ENCODE results near the gene MPV17L2.
A peak's percentile ranks its signal among the peaks of the same experiment; 100 is the strongest.

Gene MPV17L2

DNA sequence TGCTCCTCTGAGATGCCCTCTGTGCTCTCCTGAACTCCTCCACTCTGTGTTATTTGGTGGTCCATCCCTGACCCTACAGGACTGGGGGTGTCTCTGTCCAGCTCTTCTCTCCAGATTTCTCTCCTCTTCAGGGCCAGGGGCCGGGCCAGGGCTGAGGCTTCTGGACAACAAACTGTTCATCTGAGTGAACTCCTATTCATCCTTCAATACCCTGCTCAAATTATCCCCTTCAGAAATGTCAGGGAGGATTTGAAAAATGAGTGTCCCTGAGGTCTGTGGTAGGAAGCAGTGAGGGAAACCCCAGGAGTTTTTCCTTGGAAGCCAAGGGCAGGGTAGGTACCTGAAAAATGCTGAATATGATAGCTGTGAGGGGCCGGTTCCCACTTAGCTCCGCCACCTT, 25.6 kb downstream of the MPV17L2 start:
- no peak for DNase-seq (ENCODE audit: low read depth)

DNA sequence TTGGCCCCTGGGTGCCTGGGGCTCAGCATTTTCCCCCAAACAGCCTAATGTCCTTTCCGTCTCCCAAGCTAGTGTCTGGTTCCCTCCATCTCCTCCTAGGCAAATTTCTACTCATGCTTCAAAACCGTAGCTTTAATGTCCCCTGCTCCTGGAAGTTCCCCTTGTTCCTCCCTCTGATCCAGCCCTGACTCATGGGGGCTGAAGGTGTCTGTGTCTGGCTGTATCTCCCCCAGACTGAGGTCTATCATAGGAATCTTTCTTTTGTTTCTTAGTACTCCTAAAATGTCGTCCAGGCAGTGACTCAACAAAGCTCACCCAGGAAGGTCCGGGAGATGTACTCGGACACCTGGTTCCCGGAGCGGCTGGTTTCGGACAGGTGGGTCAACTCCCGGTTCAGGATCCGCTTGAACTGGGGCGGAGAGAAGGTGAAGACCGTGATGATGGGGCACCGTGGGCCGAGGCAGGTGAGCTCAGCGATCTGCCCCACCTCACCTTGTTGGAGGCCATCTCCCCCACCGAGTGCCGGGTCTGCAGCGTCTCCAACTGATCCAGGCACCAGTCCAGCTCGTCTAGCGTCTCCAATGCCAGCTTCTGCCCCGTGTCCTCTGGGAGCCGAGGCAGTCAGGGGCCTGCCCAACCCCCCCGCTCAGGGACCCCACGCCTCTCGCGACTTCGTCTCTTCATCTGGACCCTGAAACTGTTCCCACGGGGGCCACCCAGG, 27.1 kb downstream of the MPV17L2 start:
- no peak for DNase-seq (ENCODE audit: low read depth)

DNA sequence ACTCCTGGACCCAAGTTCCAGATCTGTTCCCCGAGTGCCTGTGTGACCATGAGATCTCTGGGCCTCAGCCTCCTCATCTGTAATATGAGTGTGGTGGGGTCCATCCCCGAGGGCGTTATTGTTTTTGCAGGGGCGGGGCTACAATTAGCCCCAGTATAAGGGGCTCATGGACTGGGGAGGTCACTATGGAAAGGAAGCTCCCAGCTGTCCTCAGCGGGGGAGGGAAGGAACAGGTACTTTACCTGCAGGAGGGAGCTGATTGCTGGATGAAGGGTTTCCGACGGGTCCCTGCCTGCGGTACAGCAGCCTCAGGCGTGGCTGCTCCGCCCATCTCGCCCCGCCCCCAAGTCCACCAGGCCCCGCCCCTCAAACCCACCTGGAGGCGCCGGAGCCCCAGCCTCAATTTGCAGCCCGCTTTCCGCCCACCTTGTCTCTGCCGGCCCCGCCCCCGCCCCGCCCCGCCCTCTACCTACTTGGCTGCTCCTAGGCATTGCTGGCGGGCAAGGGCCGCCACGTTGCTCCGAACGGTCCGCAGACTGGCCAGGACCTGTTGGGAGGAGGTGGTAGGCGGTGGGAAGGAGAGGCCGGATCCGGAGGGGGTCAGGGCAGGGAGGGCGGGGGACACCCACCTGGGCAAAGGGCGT, 27.7 kb downstream of the MPV17L2 start:
- no peak for DNase-seq (ENCODE audit: low read depth)

DNA sequence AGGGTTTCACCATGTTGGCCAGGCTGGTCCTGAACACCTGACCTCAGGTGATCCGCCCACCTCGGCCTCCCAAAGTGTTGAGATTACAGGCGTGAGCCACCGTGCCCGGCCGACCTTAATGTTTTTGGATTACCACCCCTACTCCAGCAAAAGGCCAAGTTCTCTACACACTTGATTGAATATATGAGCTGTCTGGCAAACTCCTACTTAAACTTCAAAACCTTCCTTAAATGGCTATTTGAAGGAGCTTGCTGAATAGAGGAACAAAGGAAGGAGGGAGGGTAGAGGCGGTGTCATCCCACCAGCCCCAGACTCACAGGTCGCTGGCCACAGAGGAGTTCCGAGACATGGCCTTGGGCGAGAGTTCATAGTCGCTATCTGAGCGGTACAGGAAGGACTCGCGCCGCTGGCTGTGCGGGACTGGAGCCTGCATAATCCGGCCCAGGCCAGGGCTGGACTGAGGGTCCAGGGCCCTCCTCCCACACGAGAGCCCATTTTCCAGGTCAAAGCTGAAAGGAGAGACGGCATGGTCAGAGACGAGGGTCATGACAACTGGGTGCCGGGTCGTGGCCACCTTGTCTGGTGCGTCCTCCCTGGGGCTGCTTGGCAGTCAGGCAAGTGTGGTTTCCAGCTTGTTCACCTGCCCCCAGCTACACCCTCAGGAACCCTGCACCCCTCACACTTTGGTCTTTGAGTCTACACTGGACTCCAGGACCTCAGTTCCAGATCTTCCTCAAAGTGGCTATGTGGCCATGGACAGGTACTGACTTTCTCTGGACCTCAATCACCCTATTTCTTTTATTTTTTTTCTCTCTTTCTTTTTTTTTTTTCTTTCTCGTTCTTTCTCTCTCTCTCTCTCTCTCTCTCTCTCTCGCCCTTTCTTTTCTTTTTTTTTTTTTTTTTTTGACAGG, 29.1 kb downstream of the MPV17L2 start:
- no peak for DNase-seq (ENCODE audit: low read depth)

DNA sequence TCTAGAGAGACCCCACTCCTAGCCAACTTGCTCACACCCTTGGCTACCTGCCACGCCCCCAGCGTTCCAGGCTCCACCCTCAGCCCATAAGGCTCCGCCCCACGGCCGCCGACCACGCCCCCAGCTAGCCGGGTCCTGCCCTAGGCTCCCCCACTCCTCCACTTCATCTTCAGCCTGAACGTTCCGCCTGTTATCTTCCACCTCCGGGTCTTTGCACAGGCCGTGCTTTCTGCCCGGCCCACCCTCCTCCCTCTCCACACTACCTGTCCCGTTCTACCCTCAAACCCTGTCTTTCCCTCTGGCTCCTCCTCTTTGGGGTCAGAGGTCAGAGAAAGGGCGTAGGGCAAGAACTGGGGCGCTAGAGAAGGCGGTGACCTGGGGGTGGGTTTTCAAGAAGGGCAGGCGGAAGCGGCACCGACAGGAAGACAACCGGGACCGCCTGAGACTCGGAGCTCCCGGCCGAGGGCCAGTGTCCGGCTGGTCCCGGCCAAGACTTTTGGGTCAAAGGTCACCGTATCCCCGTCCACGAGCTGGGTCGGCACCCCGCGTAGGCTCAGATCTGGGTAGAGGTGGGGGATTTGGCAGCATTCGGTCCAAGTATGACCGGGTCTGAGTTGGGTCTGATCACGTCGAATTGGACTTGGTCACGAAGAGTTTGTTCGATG, 31.0 kb downstream of the MPV17L2 start:
- no peak for DNase-seq (ENCODE audit: low read depth)

DNA sequence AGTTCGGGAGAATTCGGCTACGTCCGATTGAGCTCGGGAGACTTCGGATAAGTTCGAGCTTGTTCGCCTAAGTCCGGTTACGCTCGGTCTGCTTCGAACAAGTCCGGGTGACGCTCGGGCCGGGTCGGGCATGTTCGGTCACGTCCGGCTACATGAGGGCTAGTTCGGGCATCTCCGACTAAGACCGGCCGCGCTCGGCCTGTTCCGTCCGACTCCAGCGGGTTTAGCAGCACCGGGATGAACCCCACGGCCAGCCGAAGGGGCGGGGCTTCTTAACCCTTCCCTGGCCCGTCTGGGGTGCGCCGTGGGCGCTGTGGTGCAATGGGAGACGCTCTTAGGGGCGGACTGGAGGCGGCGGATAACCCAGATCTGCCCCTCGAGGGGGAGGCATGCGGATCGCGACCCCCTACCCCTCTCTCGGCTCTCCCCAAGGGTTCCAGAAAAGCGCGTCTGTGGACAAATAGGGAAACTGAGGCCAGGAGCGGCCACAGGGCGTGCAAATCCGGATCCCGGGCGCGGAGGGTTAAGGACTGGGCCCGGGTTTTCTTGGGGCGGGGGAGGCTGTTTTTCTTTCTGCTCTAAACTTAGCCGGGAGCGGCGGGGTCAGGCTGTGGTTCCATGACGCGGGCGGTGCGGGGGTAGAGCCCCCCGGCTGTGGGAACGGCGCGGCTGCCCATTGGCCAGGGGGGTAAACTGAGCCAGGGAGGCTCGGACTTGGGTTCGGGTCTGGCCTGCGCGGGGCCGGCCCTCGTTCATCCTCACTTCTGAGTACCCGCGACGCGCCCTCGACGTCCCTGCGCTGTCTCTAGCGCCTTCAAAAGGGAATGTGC, 31.7 kb downstream of the MPV17L2 start:
- DNase-seq (ENCODE audit: low read depth), result peak; percentile 63

DNA sequence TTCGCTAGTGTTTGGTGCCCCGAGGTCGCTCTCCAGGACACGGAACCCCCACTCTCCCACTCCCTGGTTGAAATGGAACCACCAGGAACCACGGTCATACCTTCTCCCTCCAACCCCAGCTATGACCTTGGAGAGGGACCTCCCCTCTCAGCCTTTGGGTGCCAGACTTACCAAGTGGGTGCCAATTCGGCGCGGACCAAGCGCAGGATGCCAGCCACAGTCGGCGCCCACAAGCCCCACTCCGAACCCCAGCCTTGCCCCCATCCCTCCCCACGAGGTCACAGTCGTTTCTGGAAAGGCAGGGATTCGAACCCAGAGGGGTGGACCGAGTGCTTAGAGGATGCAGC, 32.3 kb downstream of the MPV17L2 start:
- DNase-seq (ENCODE audit: low read depth), result no peak

DNA sequence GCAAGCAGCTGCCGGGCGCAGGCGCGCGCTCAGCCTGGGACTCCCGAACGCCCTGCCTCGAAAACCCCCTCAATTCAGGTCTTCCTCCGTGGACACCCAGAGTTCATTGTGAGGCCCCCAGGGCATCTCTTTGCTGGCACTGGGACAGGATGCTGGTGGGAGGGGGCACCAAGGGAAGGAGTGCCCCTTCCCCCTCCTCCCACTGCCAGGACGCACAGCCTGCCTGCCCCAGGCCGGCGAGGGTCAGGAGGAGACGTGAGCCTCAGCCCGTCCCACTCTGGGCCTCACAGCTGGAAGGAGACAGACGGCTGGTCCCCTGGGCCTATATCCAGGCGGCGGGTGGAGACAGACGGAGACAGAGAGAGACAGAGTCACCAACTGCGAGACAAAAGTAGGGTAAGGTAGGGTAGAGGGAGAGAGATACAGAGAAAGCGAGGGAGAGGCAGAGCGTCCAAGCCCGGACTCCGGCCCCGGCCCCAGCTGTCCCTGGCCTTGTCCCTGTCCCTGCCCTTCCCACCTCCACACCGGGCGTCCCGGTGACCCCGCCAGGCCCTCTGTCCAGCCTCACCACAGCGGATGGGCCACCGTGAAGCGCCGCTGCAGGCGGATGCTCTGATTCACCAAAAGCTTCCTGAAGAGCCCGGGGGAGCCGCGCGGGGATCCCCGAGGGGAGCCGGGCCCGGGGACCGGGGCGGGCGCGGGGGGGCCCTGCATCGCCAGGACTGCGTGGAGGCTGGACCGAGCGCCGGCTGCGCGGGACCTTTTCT, 32.9 kb downstream of the MPV17L2 start, which contains the start of gene PDE4C:
TSS of gene PDE4C (minus strand) at position 737 of the 767 bp plus-strand sequence. CDS start at position 714, 23 bp downstream.
- no peak for DNase-seq (ENCODE audit: low read depth)

DNA sequence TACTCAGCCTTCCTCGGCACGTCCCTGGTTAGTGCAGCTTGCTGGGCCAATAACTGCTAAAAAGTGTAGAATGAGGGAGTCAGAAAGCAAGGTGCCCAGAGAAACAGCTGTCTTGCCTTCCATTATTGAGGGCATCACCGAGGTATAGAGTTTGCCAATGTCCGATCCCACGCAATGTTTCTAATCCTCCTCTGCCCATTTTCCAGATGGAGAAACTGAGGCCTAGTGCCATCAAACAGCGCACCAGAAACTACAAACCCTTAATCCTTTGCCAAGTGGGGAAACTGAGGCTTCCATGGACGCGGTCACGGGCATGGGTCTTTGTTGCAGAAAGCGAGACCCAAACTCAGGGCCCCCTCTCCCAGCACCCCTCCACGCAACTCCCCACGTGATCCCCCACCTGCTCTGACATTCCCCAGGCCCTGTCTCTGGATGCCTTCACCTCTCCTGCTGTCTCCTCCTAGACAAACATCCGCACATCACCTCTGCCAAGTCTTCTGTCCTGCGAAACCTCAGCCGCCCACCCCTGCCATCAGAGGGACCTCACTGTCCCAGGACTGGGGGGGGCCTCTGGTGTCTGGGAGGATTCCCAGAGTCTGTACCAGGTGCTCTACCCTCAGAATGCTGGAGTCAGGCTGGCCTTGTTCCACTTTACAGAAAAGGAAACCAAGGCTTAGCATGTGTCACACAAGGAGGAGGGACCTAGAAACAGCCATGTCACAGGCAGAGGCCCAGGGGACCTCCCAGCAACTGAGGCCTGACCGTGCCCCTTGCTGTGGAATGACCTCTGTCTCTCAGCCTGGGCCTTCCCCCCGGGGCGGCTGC, 34.1 kb downstream of the MPV17L2 start:
- no peak for DNase-seq (ENCODE audit: low read depth)

DNA sequence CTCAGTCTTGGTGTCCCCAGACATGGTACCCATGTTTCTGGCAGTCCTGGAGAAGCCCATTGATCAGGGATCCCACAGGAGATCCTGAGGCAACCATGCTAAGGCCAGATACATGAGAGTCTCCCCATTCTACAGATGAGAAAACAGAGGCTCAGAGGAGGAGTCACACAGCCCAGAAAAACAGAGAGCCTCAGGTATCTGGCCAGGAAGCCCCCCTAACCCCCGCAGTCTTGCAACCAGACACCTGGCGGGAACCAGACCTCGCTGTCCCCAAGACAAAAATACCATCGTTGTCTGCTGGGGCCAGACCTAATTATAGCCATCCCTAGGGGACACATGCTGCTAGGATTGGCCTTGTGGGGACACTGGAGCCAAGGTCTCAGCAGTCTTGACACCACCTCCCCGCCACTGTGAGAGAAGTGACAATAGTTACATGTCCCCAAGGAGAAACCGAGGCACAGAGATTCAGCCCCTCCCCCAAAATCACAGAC, 34.8 kb downstream of the MPV17L2 start:
- no peak for DNase-seq (ENCODE audit: low read depth)

DNA sequence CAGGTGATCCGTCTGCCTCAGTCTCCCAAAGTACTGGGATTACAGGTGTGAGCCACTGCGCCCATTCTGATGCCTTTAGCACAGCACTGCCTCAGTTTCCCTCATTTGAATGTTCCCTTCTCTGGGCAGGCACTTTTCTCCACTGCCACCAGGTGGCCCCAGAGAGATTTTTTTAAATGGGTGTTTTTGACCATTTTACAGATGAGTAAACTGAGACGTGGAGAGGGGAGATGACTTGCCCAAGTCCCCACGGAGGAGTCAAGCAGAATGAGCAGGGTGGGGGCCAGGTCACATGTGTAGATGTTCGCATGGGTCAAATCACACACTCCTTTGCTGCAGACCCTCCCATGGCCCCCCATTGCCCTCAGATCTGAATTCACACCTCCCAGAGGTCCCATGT, 36.5 kb downstream of the MPV17L2 start:
- no peak for DNase-seq (ENCODE audit: low read depth)

DNA sequence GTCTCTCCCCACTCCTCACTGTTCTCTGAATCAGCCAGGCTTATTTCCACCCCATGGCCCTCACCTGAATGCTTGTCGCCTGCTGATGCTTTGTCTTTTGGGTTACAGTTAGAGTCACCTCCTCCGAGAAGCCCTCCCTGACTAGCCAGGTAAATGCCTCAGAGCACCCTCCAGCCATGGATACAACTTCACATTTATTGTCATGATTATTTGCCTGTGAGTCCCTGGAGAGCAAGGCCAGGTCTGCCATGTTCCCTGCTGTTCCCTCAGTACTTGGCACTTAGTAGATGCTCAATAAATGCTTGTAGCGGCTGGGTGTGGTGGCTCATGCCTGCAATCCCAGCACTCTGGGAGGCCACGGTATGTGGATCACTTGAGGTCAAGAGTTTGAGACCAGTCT, 36.9 kb downstream of the MPV17L2 start:
- DNase-seq (ENCODE audit: low read depth), result no peak

DNA sequence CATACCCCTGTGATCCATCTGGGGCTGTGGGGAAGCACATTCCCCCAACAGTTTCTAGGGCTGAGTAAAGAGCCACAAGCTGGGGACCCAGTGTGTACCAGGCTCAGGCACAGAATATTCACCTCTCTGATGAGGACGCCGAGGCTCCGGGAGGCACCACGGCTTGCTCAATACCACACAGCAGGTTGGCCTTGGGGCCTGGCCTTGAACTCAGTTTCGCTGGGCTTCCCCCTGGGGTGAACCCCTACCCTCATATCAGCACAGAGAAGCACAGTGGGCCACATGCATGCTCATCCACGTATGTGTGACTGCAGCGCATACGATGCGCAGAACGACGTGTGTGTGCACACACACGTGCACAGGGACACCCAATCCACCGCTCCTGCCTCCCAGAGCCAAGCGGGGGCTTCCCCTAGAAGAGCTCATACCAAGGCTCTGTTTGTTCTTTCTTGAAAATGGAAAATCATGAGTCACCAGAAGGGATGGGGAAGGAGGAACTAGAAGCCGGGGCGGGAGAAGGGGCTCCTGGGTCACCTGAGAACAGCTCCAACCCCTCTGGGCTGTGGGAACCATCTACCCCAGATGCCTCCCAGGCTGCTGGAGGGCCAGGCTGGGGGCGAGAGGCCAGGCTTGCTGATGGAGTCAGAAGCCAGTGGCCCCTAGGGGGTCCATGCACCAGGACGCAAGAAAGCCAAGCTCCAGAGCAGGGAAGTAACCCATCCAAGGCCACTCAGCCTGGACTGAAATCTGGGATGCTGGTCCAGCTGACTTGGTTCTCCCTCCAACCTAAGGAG, 38.1 kb downstream of the MPV17L2 start:
- no peak for DNase-seq (ENCODE audit: low read depth)

DNA sequence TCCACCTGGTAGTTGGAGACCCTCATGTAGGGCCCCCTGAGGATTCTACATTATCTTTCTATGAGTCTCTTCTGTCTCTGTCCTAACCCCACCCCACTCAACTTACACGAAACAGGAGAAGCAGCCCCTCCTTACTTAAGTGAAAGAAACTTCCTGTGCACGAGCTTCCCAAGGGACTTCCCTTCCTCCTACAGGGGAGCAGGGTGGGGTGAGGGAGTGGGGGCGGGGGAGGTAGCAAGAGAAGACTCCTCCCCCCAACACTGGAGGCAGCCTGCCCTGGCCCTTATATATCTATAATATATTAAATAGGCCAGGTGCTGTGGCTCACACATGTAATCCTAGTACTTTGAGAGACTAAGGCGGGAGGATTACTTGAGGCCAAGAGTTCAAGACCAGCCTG, 38.8 kb downstream of the MPV17L2 start:
- DNase-seq (ENCODE audit: low read depth), result no peak

DNA sequence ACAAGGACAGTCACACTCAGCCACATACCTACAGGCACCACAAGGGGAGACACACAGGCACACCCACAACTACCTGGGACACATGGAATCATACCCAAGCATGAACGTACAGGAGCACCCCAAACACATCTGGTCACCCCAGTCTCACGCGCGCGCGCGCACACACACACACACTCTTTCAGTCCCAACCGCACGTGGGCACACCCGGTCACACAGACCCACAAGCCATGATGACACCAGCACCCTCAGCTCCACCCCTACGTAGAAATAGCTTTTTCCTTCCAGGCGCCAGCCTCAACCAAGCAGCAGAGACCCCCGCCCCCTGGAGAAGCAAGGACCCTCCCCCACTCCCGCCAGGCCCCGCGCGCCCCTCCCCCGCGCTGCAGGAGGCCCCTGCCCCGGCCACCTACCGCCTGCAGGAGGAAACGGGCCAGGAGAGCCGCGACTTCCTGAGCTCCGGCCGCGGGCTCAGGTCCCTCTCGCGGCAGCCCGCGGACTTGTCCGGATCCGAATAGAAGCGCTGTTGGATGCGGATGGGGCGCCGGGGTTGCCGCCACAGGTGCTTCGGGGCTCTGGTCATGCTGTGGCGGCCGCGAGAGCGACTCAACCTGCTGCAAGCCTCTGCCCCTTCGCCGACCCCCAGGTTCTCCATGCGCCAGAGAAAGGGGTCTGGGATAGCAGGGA, 39.7 kb downstream of the MPV17L2 start:
- DNase-seq (ENCODE audit: low read depth), result no peak

DNA sequence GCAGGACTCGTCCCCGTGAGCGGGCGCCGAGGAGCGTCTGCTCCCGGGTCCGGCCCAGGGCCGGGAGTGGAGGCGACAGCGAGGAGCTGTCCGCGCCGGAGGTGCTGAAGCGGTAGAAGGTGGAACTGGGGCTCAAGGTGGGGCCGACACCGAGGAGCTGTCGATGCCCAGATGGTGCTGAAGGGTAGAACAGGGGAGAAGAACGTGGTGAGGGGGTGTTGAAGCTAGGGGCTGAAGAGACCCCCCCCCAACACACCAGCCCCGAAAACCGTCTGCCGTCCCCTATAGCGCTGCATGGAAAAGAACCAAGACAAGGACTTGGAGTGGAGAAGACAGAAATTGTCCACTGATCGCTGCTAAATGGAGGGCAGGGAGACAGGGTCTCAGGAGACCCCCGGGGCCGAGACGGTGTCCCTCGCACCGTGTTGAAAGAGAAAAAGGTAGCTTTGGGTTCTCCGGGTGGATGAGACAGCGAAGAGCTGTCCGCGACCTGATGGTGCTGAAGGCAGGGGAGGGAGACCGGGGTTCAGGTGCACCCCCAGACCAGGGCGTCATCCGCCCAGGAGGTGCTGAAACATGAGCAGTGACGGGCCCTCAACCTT, 40.3 kb downstream of the MPV17L2 start:
- DNase-seq (ENCODE audit: low read depth), result no peak

DNA sequence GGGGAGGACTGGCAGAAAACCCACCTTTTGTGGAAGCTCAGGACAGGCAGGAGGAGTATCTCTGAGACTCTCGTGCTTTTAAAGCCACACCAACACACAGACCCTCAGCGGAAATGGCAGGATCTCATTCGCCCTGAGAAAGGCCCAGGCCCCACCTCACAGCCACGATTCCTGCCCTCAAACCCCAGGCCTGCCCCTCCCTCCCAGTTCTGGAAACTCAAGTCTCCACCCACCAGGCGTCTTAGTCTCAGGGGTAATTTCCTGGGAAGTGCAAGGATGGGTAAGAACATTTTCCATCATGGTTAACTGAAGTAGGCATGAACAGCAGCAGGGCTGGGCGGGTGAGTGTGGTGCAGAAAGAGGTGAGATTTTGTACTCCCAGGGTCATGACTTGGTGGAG, 41.2 kb downstream of the MPV17L2 start:
- DNase-seq (ENCODE audit: low read depth), result no peak

DNA sequence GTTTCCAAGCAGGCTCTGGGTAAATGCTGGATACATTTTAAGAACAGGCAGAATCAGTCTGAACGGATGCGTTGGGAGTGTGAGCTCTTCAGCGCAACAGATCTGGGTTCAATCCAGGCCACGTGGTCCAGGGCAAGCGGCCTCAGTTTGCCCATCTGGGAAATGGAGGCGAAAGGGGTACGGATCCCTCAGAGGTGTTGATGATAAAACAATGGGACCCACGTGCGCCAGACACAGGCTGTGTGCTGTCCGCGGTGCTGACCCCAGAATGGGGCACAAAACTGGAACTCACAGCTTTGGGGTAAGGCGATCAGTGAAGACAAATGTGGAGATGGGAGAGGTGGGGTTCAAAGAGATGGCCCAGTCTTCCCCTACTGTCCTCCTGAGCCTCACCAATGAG, 46.3 kb downstream of the MPV17L2 start:
- no peak for DNase-seq (ENCODE audit: low read depth)
